Astrocyte (in vitro differentiated cells and primary cell): ENCODE data around the gene POR.

Source experiments
- CTCF ChIP-seq: IDR thresholded peaks from 2 replicates; pipeline ENCODE4 v1.5.1; 2011; ENCODE audit warnings: low read depth, mild to moderate bottlenecking, inconsistent platforms, low read length, moderate library complexity; ENCODE audit not compliant: insufficient read depth
- EZH2 ChIP-seq: IDR thresholded peaks from 2 replicates; pipeline ENCODE4 v1.6.1; 2012; ENCODE audit warnings: mild to moderate bottlenecking, low read length, inconsistent platforms; ENCODE audit not compliant: insufficient read depth

GRCh38 chr7:75928568-75928914 lies 13.6 kb downstream of the POR start:
- TF ChIP-seq CTCF (no peak), EZH2 (no peak)
